GM12878 (cell line): ENCODE data around the gene ZNF48. TPM values are rescaled to one million over a fixed set of nuclear protein-coding genes. Genes with fewer than 3 reads are reported as not detected.
A peak's percentile ranks its signal among the peaks of the same experiment; 100 is the strongest.

Experiments
- ATAC-seq: fragments of 200-7000 bp; cut with Tn5 transposase; 3 replicates; pipeline ENCODE4 v1.9.1; 2020; ENCODE audit warnings: mild to moderate bottlenecking, moderate library complexity
- BruUV-seq: library from RNA; stranded (reverse); fragments of 400-500 nt; replicated peaks from 2 replicates; lab custom pipeline; 2021; lab: Mats Ljungman, UMichigan
- CTCF ChIA-PET: fragments of 300-600 bp; sonication (Branson Sonifier 250); formaldehyde crosslinking; extraction: SDS; loops from one replicate; lab custom pipeline; 2021; ENCODE audit warnings: inconsistent platforms; lab: Yijun Ruan, JAX
- POLR2A ChIA-PET: fragments of 350-600 bp; formaldehyde crosslinking; extraction: SDS; loops from one replicate; lab custom pipeline; 2021; ENCODE audit warnings: inconsistent platforms; lab: Charles Lee
- RAD21 ChIA-PET: fragments of 300-600 bp; sonication (Branson Sonifier 250); formaldehyde crosslinking; loops from one replicate; lab custom pipeline; 2023; ENCODE audit warnings: antibody characterized with exemption; ENCODE audit not compliant: unreplicated experiment; lab: Charles Lee
- SMC1A ChIA-PET: fragments of 300-600 bp; sonication (Branson Sonifier 250); formaldehyde crosslinking; loops from one replicate; lab custom pipeline; 2023; ENCODE audit not compliant: unreplicated experiment, uncharacterized antibody; lab: Charles Lee
- DNase-seq: peaks from one replicate; pipeline ENCODE4 v3.0.0-alpha.2; 2011; ENCODE audit warnings: low read depth, low spot score
- FAIRE-seq: peaks from 3 replicates; lab custom pipeline; 2011; peaks lifted over from hg19 to GRCh38; lab: Jason Lieb, UNC
- H2AFZ ChIP-seq: 2 replicates; pipeline ENCODE4 v1.6.0; 2011; ENCODE audit warnings: low read depth, low read length, control low read depth; ENCODE audit not compliant: control insufficient read depth
- H3K27ac ChIP-seq: 2 replicates; pipeline ENCODE4 v1.5.1; 2011; ENCODE audit warnings: control low read depth; ENCODE audit not compliant: control insufficient read depth, insufficient read depth
- H3K27me3 ChIP-seq, 2 experiments: replicated peaks in 1 of 2; 2 replicates each; pipeline versions ENCODE4 v1.6.0 to v1.6.1; 2011; ENCODE audit warnings: low read length in 1 of 2; ENCODE audit not compliant: control insufficient read depth in 2 of 2, insufficient read depth in 2 of 2
- H3K36me3 ChIP-seq, 2 experiments: 2 replicates each; pipeline ENCODE4 v1.5.1; 2011; ENCODE audit warnings: low read length in 1 of 2; ENCODE audit not compliant: control insufficient read depth in 2 of 2, insufficient read depth in 2 of 2
- H3K4me1 ChIP-seq: 2 replicates; pipeline ENCODE4 v1.6.1; 2011; ENCODE audit warnings: mild to moderate bottlenecking, low read length, moderate library complexity, mixed read lengths; ENCODE audit not compliant: control insufficient read depth, insufficient read depth
- H3K4me2 ChIP-seq: 2 replicates; pipeline ENCODE4 v1.6.0; 2011; ENCODE audit warnings: control low read depth; ENCODE audit not compliant: control insufficient read depth, insufficient read depth
- H3K4me3 ChIP-seq: fragments of 200-600 bp; sonication (generic); 2 replicates; pipeline ENCODE4 v1.5.1; 2016
- H3K79me2 ChIP-seq: 2 replicates; pipeline ENCODE4 v1.6.0; 2011; ENCODE audit warnings: low read length; ENCODE audit not compliant: control insufficient read depth, insufficient read depth
- H3K9ac ChIP-seq: 2 replicates; pipeline ENCODE4 v1.8.0; 2011; ENCODE audit warnings: low read length, control low read depth, mixed read lengths; ENCODE audit not compliant: control insufficient read depth, insufficient read depth
- H3K9me3 ChIP-seq: replicated peaks from 3 replicates; pipeline ENCODE4 v1.5.1; 2011; ENCODE audit warnings: mild to moderate bottlenecking, low read length; ENCODE audit not compliant: control insufficient read depth, insufficient read depth
- H4K20me1 ChIP-seq: 2 replicates; pipeline ENCODE4 v1.6.0; 2011; ENCODE audit not compliant: control insufficient read depth, insufficient read depth
- SMARCA5 ChIP-seq: fragments of 450-650 bp; IDR thresholded peaks from 2 replicates; pipeline ENCODE4 v1.6.1; 2017; ENCODE audit warnings: mild to moderate bottlenecking
- WGBS: methylation state at CpG from one replicate; pipeline ENCODE4 v1.1.6; 2016; ENCODE audit warnings: low lambda C conversion rate; ENCODE audit not compliant: insufficient replicate concordance, insufficient coverage; ENCODE audit errors: missing lambda C conversion rate; 5-methylcytosine and 5-hydroxymethylcytosine counted together
- in situ Hi-C: fragments of 300-500 bp; cut with MboI; formaldehyde crosslinking; loops from 9 replicates; pipeline ENCODE4 v1.14.3; 2018; ENCODE audit warnings: mixed read lengths
- intact Hi-C: fragments of 100-400 bp; cut with micrococcal nuclease; formaldehyde crosslinking; loops from one replicate; pipeline ENCODE4 v1.14.2; 2022; ENCODE audit not compliant: unreplicated experiment
- polyA plus RNA-seq, 11 experiments: library from polyadenylated mRNA; depleted of rRNA in 4 of 11; unstranded in 6 of 11; stranded (reverse) in 5 of 11; fragments of >200 nt; fragmentation: Nextera tagmentation in 4 of 11; fragmentation: Illumina TruSeq in 1 of 11; extraction: Ambion mirVana in 4 of 11; extraction: Trizol in 1 of 11; gene quantifications; 1 replicate in 1 of 11; 2 replicates in 10 of 11; pipeline versions ENCODE4 v1.2.1 to v1.2.3, GENCODE V29; 2011 to 2016; ENCODE audit warnings: inconsistent platforms in 2 of 11, missing spikeins in 2 of 11, low read depth in 1 of 11
- total RNA-seq, 4 experiments: library from RNA; depleted of rRNA in 3 of 4; stranded (reverse); fragments of >200 nt in 3 of 4; fragmentation: Illumina TruSeq in 1 of 4; extraction: Trizol in 1 of 4; gene quantifications; 2 replicates each; pipeline versions ENCODE4 v1.2.1 to v1.2.3, GENCODE V29; 2013 to 2021
- TF ChIP-seq, protein P1 (sequence below): fragments of 450-650 bp; formaldehyde crosslinking; IDR thresholded peaks from 2 replicates; pipeline ENCODE4 v1.4.0; 2020; ENCODE audit warnings: mild to moderate bottlenecking, moderate library complexity

The ZNF48 gene
- total and polyA plus RNA-seq, 10 of the 15 experiments (the other 5 are each of a cell fraction or from before 2014, with no cell fraction given): 0.14 to 12.0 (median 4.2) TPM

DNA sequence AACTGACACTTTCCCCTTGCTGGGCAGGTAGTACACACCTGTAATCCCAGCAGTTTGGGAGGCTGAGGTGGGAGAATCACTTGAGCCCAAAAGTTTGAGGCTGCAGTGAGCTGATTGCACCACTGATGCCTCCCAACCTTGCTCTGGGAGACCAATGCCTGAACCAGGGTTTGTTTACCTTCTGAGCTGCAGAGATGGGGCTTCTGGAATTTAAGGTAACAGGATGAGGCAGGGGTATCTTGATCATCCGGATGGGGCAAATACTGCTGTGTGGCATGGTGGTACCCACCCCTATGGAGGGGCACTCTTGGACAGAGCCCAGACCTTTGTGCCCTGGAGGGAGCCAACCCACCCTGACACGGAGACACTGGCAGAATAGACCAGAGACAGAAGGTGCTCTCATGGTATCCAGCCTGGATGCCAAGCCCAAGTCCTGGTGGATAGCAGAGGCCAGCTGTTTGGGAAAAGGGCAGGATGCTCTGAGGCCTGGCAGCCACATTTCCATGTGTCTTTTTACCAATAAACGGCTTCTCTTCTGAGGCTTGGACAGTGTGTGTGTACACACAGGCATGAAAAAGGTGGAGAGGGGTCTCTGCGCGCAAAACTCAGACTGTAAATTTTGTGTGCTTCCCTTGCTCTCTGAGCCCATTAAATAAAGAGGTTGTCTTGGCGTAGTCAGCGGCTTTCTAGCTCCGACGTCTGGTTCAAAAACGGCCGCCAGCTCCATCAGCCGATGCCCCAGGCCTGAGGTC lies 4.4 kb downstream of the ZNF48 start:
- Histone ChIP-seq H3K4me1 (peaks cover 13% of the 10 kb centered on the region), H3K27ac (no peak overlapping the region), H3K27me3 (no peaks in the 10 kb centered on the region; a peak in 1 of 4 replicates), H3K9me3 (no peaks in the 10 kb centered on the region), H3K4me2 (peak overlapping the region; percentile 85), H2AFZ (peak overlapping the region; percentile 83), H4K20me1 (no peaks in the 10 kb centered on the region), H3K79me2 (peaks cover 5% of the 10 kb centered on the region), H3K9ac (peak overlapping the region; percentile 78; the same call in 1 of the 2 replicates), H3K4me3 (peak overlapping the region; percentile 76), H3K36me3 (peaks cover 0 to 2% of the 10 kb centered on the region in 2 experiments; a peak in 3 of 4 replicates)
- ChIA-PET CTCF (interaction anchor here (1.2 to 1.8 kb wide), 4 partner anchors 9 to 294 kb away, joined by 3 to 6 read pairs (median 3); partner anchors contain the start of gene ZNF771), RAD21 (interaction anchor here (1.3 to 2.4 kb wide), 4 partner anchors 9 to 28 kb away, joined by 4 to 10 read pairs (median 8); partner anchors contain the start of gene SEPTIN1), SMC1A (interaction anchor here (1.1 to 2.2 kb wide), 4 partner anchors 9 to 29 kb away, joined by 3 to 6 read pairs (median 4); partner anchors contain the start of genes SEPTIN1 and TBC1D10B), POLR2A (interaction anchor here (0.6 to 2.1 kb wide), 2 partner anchors 10 to 167 kb away, joined by 3 to 5 read pairs; no protein-coding TSS in a partner anchor)
- no peak for ATAC-seq
- no peak for FAIRE-seq
- BruUV-seq: no TSS peak
- intact Hi-C loops (no loop called here), in situ Hi-C loops (no loop called here)
- TF ChIP-seq, protein P1, sequence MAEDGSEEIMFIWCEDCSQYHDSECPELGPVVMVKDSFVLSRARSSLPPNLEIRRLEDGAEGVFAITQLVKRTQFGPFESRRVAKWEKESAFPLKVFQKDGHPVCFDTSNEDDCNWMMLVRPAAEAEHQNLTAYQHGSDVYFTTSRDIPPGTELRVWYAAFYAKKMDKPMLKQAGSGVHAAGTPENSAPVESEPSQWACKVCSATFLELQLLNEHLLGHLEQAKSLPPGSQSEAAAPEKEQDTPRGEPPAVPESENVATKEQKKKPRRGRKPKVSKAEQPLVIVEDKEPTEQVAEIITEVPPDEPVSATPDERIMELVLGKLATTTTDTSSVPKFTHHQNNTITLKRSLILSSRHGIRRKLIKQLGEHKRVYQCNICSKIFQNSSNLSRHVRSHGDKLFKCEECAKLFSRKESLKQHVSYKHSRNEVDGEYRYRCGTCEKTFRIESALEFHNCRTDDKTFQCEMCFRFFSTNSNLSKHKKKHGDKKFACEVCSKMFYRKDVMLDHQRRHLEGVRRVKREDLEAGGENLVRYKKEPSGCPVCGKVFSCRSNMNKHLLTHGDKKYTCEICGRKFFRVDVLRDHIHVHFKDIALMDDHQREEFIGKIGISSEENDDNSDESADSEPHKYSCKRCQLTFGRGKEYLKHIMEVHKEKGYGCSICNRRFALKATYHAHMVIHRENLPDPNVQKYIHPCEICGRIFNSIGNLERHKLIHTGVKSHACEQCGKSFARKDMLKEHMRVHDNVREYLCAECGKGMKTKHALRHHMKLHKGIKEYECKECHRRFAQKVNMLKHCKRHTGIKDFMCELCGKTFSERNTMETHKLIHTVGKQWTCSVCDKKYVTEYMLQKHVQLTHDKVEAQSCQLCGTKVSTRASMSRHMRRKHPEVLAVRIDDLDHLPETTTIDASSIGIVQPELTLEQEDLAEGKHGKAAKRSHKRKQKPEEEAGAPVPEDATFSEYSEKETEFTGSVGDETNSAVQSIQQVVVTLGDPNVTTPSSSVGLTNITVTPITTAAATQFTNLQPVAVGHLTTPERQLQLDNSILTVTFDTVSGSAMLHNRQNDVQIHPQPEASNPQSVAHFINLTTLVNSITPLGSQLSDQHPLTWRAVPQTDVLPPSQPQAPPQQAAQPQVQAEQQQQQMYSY (CRISPR knock-in tag): no peak
- TF ChIP-seq SMARCA5: 0 out of 2 replicates have a peak, but pooled peaks have one; percentile 37
- WGBS: 25% methylated on average over 12 of the region's 12 CpGs
- no peak for DNase-seq
